ENCODE measurements around the gene DAPK3.

Gene DAPK3

DNA sequence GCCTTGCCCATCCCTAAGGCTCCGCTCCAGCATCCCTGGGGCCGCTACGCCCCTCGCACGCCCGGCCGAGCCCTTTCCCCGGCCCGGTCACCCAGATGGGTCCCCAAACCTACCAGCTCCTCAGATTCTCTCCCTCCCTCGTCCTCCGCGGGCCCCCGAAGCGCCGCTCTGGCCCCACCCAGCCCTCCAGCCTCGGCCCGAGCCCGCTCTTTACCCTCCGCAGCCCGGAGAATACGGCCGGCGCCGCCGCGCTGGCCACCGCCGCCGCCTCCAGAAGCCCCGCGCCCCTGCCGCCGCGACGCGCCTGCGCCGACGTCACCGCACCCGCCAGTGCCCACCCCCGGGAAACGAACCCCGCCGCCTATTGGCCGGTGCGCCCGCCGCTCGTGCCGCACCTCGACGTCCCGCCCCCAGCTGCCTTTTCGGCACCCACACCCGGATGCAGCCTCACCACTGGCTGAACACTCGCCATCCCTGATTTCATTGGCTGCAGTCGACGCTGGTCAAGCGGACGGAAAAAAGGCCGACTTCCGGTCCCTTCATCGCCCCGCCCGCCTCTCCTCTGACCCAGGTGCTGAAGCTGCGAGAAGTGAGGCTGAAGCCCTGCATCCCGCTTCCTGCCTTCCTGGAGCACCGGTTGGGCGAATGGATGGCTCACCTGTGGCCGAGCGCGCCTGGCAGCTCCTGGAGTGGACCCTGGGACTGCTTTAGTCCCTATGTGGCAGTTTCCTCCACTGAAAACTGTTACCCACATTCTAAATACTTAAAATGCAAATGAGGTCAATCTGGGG lies at the start of gene DAPK3:
Gene DAPK3, minus strand, starts transcription at position 292 of the 791 bp plus-strand sequence. CDS start 1,364 bp downstream, outside the sequence.
- DNase-seq (ENCODE audit: extremely low spot score) = peak; percentile 92
- POLR2A ChIA-PET = interaction anchor here (0.5 to 2.9 kb wide), 8 partner anchors 8 to 118 kb away, joined by 3 to 39 read pairs (median 4); partner anchors contain the start of gene EEF2
- no peak for TF ChIP-seq FOXM1 (IDR thresholded peaks at IDR 0.05; ENCODE audit: borderline replicate concordance)
- no peak for TF ChIP-seq NFRKB (IDR thresholded peaks at IDR 0.05)
- no peak for TF ChIP-seq FOXK2 (IDR thresholded peaks at IDR 0.05)
- TF ChIP-seq ELF4 (IDR thresholded peaks at IDR 0.05) = peak; percentile 69
- TF ChIP-seq, protein P1, sequence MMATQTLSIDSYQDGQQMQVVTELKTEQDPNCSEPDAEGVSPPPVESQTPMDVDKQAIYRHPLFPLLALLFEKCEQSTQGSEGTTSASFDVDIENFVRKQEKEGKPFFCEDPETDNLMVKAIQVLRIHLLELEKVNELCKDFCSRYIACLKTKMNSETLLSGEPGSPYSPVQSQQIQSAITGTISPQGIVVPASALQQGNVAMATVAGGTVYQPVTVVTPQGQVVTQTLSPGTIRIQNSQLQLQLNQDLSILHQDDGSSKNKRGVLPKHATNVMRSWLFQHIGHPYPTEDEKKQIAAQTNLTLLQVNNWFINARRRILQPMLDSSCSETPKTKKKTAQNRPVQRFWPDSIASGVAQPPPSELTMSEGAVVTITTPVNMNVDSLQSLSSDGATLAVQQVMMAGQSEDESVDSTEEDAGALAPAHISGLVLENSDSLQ (IDR thresholded peaks at IDR 0.05) = peak; percentile 99
- no peak; the same call in 1 of the 2 replicates for TF ChIP-seq L3MBTL2 (conservative IDR thresholded peaks at IDR 0.05)
- no peak for TF ChIP-seq TARDBP (IDR thresholded peaks at IDR 0.05)
- TF ChIP-seq SP1 (IDR thresholded peaks at IDR 0.05) = no peak
- 0 out of 2 replicates have a peak, but pooled peaks have one; percentile 55 for TF ChIP-seq HDGF (IDR thresholded peaks at IDR 0.05; ENCODE audit: borderline replicate concordance)
- TF ChIP-seq SUZ12 (IDR thresholded peaks at IDR 0.05) = no peak
- CTCF ChIA-PET = interaction anchor here (1.2 kb wide), 2 partner anchors 17 to 122 kb away, joined by 3 to 5 read pairs; no protein-coding TSS in a partner anchor

DNA sequence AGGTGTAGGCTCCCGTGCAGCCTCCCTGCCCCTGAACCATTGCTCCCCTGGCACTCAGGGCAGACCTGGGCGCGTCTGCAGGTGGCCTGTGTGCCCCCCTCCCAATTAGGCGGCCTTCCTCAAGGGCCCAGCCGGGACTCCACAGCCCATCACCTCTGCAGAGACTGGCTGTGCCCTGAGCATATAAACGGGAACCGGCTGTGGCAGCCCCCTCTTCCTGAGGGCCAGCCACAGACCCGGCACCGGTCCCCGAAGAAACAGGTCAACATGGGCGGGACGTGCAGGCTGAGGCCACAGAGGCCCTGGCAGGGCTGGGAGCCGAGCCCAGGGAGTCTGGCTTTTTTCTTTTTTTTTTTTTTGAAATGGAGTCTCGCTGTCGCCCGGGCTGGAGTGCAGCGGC lies 48.7 kb upstream of the DAPK3 start:
- no peak for TF ChIP-seq BHLHE40 (IDR thresholded peaks at IDR 0.05; ENCODE audit: borderline replicate concordance)
- no peak for TF ChIP-seq SUZ12 (IDR thresholded peaks at IDR 0.05)
- no peak for TF ChIP-seq CTBP1 (IDR thresholded peaks at IDR 0.05; ENCODE audit: borderline replicate concordance)
- TF ChIP-seq ZNF384 (IDR thresholded peaks at IDR 0.05) = no peak
- no peak for TF ChIP-seq FOXM1 (IDR thresholded peaks at IDR 0.05; ENCODE audit: borderline replicate concordance)
- CTCF ChIA-PET = interaction anchor here (0.6 kb wide), 1 partner anchor 167 kb away, joined by 3 read pairs; no protein-coding TSS in a partner anchor
- no peak for DNase-seq (ENCODE audit: extremely low spot score)
- POLR2A ChIA-PET = no interaction called here

DNA sequence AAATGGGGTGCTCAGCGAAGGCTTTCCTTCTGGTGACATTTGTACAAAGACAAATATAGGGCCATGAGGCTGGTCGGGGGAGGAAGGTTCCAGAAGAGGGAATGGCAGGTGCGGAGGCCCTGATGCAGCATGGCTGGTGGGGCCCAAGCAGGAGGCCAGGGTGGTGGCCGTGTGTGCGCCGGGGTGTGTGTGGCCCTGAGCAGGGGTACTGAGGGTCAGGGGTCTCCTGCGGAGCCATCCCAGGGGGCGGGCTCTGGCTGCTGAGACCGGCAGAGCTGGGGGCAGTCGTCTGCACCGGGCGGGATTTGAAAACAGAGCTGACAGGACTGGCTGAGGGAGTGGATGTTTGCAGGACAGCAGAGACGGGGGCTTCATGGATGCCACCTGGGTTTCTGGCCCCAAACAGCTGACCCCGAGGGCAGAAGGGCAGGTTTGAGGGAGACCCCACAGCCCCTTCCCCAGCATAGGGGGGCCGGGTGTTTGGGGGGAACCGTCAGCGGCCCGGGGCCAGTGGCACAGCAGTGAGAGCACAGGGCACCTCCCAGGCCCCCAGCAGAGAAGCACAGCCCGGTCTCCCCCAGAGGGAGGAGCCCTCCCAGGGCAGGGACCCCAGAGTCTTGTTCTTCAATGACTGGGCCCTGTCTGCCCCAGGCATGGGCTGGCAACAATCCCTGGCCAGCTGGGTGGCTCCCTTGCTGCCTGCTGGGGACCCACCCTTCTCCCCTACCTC lies 48.0 kb upstream of the DAPK3 start:
- TF ChIP-seq FOXM1 (IDR thresholded peaks at IDR 0.05; ENCODE audit: borderline replicate concordance) (no peak), CTBP1 (IDR thresholded peaks at IDR 0.05; ENCODE audit: borderline replicate concordance) (no peak), BHLHE40 (IDR thresholded peaks at IDR 0.05; ENCODE audit: borderline replicate concordance) (no peak), HDGF (IDR thresholded peaks at IDR 0.05; ENCODE audit: borderline replicate concordance) (no peak), ELF4 (IDR thresholded peaks at IDR 0.05) (no peak), ARNT (IDR thresholded peaks at IDR 0.05) (no peak), SUZ12 (IDR thresholded peaks at IDR 0.05) (no peak), FOXK2 (IDR thresholded peaks at IDR 0.05) (no peak), NFRKB (IDR thresholded peaks at IDR 0.05) (no peak), ZNF384 (IDR thresholded peaks at IDR 0.05) (no peak), LEF1 (IDR thresholded peaks at IDR 0.05; ENCODE audit: borderline replicate concordance) (no peak)
- DNase-seq (ENCODE audit: extremely low spot score) = no peak
- CTCF ChIA-PET = no interaction called here
- POLR2A ChIA-PET = no interaction called here

DNA sequence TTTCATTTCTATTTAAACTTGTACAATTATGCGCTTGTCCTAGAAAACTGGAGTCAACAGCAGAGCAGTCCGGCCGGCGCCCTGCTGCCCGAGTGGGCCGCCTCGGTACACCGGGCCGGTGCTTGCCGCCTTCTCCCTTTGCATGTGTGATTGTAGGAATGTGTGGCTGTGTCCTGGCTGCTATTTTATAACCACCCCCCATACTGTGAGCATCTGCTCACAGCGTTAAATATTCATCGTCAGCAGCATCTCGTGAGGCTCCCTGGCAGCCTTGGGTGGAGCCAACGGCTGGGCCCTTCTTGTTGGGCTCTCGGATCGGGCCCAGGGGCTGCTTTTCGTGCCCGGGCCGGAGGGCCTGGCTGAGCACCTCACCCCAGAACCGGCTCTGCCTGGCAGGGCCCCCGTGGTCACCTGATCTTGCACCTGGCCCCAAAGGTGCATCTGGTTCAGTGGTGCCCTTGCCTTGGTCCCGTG lies 47.3 kb upstream of the DAPK3 start:
- CTCF ChIA-PET = no interaction called here
- TF ChIP-seq FOXM1 (IDR thresholded peaks at IDR 0.05; ENCODE audit: borderline replicate concordance) (no peak), LEF1 (IDR thresholded peaks at IDR 0.05; ENCODE audit: borderline replicate concordance) (no peak)
- no peak for DNase-seq (ENCODE audit: extremely low spot score)

DNA sequence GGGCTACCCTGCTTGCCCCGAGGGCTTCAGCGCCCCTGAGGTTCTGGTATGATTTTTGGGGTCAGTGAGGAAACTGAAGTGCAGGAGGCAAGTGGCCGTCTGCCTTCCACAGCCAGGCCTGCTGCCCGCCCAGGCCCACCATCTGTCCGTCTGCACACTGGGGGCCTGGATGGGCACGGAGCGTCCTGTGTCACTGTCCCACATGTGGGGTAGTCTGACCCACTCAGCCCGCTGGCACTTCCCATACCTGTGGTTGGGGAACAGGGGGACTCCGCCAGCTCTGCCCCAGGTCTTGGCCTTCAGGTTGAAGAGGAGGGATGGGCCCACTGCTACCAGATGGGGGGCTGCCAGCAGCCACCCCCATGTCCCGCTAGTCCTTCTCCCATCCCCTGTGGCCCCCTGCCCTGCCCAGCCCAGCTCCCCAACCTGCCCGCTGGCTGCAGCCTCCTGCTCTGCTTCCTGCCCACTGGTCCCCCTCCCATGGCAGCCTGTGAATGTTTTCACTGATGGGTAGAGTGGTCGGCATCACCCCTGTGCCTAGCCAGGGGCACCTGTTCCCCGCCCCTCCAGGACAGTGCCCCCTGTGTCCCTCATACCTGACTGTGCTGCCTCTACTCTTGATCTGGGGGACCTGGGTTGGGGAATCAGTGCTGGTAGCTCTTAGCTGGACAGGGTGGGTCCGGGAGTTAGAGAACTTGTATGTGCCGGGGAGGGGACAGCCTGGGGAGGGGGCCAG lies 46.2 kb upstream of the DAPK3 start:
- ChIA-PET CTCF (no interaction called here), POLR2A (interaction anchor here (0.9 to 1.3 kb wide), 2 partner anchors 10 to 31 kb away, joined by 3 to 4 read pairs; partner anchors contain the start of genes EEF2 and PIAS4)
- no peak for TF ChIP-seq NFRKB (IDR thresholded peaks at IDR 0.05)
- TF ChIP-seq, protein P1 (IDR thresholded peaks at IDR 0.05) = no peak
- DNase-seq (ENCODE audit: extremely low spot score) = no peak

More for the DNA sequence above, 47.3 kb upstream of the DAPK3 start:
- POLR2A ChIA-PET = interaction anchor here (1.3 kb wide), 1 partner anchor 11 kb away, joined by 4 read pairs; the partner anchor contains the start of gene PIAS4

DNA sequence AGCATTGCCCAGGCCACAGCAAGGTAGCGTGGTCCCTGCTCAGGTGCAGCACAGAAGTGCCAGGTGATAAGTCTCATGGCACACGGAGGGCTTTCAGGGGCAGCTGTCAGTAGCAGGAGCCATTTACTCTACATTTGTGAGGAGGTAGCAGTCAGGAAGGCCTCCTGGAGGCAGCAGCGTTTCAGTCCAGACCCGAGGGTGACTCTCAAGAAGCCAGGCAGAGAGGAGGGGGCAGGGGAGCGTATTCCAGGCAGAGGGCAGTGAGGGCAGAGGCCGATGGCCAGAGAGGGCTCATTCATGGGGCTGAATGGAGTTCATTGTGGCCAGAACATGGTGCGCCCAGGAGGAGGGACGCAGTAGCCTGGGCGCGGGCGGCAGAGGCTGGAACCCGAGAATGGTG lies 45.6 kb upstream of the DAPK3 start:
- TF ChIP-seq FOXA1 (IDR thresholded peaks at IDR 0.05) = no peak
- no peak for TF ChIP-seq ZNF384 (IDR thresholded peaks at IDR 0.05)
- no peak for TF ChIP-seq L3MBTL2 (conservative IDR thresholded peaks at IDR 0.05)
- no peak for TF ChIP-seq TARDBP (IDR thresholded peaks at IDR 0.05)
- TF ChIP-seq SUZ12 (IDR thresholded peaks at IDR 0.05) = no peak
- TF ChIP-seq NFRKB (IDR thresholded peaks at IDR 0.05) = no peak
- no peak for TF ChIP-seq SP1 (IDR thresholded peaks at IDR 0.05)
- no peak for TF ChIP-seq CTBP1 (IDR thresholded peaks at IDR 0.05; ENCODE audit: borderline replicate concordance)
- TF ChIP-seq, protein P1 (IDR thresholded peaks at IDR 0.05) = no peak
- no peak for TF ChIP-seq FOXK2 (IDR thresholded peaks at IDR 0.05)
- no peak for TF ChIP-seq HDGF (IDR thresholded peaks at IDR 0.05; ENCODE audit: borderline replicate concordance)
- TF ChIP-seq FOXM1 (IDR thresholded peaks at IDR 0.05; ENCODE audit: borderline replicate concordance) = no peak
- TF ChIP-seq LEF1 (IDR thresholded peaks at IDR 0.05; ENCODE audit: borderline replicate concordance) = no peak
- TF ChIP-seq BHLHE40 (IDR thresholded peaks at IDR 0.05; ENCODE audit: borderline replicate concordance) = no peak
- no peak for TF ChIP-seq ELF4 (IDR thresholded peaks at IDR 0.05)
- no peak for TF ChIP-seq ARNT (IDR thresholded peaks at IDR 0.05)
- DNase-seq (ENCODE audit: extremely low spot score) = no peak
- ChIA-PET POLR2A (interaction anchor here (0.9 kb wide), 1 partner anchor 31 kb away, joined by 3 read pairs; the partner anchor contains the start of gene EEF2), CTCF (no interaction called here)
